Left cardiac atrium (tissue), 4 donors: ENCODE data around the gene SKA3. TPM values are rescaled to one million over a fixed set of nuclear protein-coding genes. Genes with fewer than 3 reads are reported as not detected.
A peak's percentile ranks its signal among the peaks of the same experiment; 100 is the strongest.
"Not testable (repeated sequence)": the region's sequence is repeated elsewhere in the genome, so short reads cannot be mapped to it uniquely, and the experiment has no call there.

ENCODE experiments used
- ATAC-seq, 2 donors: fragments of 200-7000 bp; cut with Tn5 transposase; one replicate each; pipeline ENCODE4 v1.9.1; 2020; ENCODE audit warnings: mild to moderate bottlenecking in 2 of 2, moderate library complexity in 2 of 2
- DNase-seq: peaks from one replicate; pipeline ENCODE4 v3.0.0-alpha.2; 2020
- intact Hi-C, 2 donors: fragments of 100-400 bp; cut with DNase I; formaldehyde crosslinking; loops; one replicate each; pipeline versions ENCODE4 v1.14.1 to v1.15.1; 2022 to 2023
- total RNA-seq, 2 donors: library from RNA; stranded (reverse); fragmentation: NEBNext Ultra II Directional; extraction: Animal tissue kit (Norgen Biotek cat#: 25700); gene quantifications; one replicate each; pipeline ENCODE4 v1.2.1, GENCODE V29; 2021
- donor health status: DM: no; HTN: yes; CAD: no.
- donor health status: DM: no; HTN: yes; CAD: no; lungs with severe emphysema.
- donor health status: DM: yes; HTN: yes; CAD: no.
- donor health status: Dilated cardiomyopathy.

SKA3 gene
- total RNA-seq, 2 donors from 2014 or later = 0.24 to 1.1 TPM

DNA sequence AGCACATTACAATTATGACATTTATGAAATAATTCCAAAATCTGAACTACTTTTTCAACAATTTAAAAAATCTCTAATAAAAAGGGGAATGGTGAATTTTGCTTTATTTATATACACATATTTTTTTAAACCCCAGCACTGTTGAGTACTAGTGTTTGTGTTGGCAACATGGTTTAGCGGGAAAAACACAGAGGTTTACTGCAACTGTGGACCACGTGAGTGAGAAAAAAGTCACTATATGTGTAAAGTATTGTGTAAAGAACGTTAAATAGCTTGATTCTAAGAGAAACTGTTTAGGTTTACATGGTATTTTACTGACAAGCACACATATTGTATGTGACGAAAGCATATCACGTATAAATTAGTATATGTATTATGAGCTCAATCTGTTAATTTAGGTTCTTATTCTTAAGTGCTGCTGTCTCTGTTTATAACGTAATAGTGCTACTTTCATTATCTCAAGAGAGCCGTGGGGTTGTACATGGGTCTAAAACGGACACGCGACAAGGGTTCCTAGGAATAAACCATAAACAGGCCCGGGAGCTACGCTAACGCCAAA is 617 bp downstream of the SKA3 start:
- DNase-seq (no peak), ATAC-seq (no peak)
- intact Hi-C loops = loop anchor here in 1 of 2 donors (10.0 kb wide), 1 partner anchor 231 kb away; no protein-coding TSS in a partner anchor

DNA sequence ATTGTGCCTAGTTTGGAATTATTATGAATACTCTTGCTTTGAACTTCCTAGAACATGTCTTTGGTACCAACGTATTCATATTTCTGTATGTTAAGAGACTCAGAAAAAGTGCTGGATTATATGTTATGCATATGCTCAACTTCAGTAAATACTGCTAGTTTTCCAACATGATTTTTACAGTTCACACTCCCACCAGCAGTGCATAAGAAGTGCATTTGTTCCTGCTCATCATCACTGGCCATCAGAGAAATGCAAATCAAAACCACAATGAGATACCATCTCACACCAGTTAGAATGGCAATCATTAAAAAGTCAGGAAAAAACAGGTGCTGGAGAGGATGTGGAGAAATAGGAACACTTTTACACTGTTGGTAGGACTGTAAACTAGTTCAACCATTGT is 2.6 kb downstream of the SKA3 start:
- intact Hi-C loops = loop anchor here in 1 of 2 donors (10.0 kb wide), 1 partner anchor 229 kb away; no protein-coding TSS in a partner anchor
- not testable (repeated sequence) for DNase-seq, ATAC-seq

DNA sequence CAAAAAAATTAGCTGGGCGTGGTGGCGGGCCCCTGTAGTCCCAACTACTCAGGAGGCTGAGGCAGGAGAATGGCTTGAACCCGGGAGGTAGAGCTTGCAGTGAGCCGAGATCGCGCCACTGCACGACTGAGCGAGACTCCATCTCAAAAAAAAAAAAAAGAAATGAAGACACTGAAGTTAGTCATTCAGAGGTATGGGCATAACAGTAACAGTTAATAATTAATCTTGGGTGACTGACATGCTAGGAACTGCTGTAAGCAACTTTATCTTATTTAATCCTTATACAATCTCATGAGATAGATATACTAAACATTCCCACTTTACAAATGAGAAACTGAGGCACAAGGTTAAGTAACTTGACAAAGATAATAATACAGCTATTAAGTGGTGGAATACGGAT is 4.9 kb downstream of the SKA3 start:
- ATAC-seq (no peak), DNase-seq (no peak)
- intact Hi-C loops = loop anchor here in 1 of 2 donors (10.0 kb wide), 1 partner anchor 227 kb away; no protein-coding TSS in a partner anchor

- DNase-seq, ATAC-seq, intact Hi-C loops: not testable (repeated sequence)
These were observed 10.7 kb downstream of the SKA3 start for GRCh38 chr13:21165606-21166005.

GRCh38 chr13:21164631-21165030 is 11.7 kb downstream of the SKA3 start:
- ATAC-seq = no peak

DNA sequence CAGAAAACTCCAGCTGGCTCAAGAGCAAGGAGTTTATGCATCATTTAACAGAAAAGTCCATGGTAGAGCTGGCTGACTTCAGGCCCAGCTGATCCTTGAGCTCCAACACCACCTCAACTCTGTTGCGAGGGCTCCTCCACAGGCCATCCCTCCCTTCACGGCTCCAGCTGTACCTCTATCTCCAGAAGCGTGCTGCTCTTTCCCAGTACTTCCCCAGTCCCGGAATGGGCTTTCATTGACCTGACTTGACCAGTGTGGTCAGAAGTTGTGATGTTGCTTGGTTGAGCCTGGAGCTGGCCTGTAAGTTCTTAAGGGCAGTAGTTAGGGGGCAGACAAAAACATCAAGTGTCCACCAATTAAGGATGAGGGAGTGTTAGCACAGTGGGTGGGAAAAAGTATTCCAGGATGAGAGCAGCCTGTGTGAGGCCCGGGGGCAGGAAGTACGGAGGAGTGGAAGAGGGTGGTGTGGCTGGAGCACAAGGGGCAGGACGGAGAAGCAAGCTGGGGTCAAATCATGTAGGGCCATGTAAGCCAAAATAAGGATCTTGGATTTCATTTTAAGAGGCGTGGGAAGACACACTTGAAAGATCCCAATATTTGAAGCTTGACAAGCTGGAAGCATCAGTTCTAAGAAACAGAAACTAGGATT is 24.0 kb downstream of the SKA3 start:
- intact Hi-C loops = no loop called here
- DNase-seq (no peak), ATAC-seq (no peak)

More at GRCh38 chr13:21164631-21165030, 11.7 kb downstream of the SKA3 start:
- intact Hi-C loops = no loop called here
- no peak for DNase-seq

- intact Hi-C loops = no loop called here
- no peak for DNase-seq
- no peak for ATAC-seq
These were observed 26.3 kb downstream of the SKA3 start for GRCh38 chr13:21150013-21150412.

DNA sequence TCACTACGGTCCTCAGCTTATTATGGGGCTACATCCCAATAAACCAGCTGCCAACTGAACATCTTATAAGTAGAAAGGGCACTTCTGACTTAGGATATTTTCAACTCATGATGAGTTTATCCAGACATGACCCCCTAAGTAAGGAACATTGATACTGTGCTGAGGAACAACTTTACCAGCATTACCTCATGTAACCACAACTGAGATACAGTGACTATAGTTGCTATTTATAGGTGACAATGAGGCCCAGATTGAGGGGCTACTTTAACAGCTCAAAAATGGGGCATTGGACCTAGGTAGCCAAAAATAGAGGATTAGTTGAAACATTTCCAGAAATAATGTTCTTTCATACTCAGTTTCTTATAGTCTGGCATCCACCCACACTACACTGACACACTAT is 26.8 kb downstream of the SKA3 start:
- peak; percentile 78 to 85 for ATAC-seq
- intact Hi-C loops = no loop called here
- DNase-seq = no peak

GRCh38 chr13:21148557-21149258 is 27.6 kb downstream of the SKA3 start:
- intact Hi-C loops = no loop called here

DNA sequence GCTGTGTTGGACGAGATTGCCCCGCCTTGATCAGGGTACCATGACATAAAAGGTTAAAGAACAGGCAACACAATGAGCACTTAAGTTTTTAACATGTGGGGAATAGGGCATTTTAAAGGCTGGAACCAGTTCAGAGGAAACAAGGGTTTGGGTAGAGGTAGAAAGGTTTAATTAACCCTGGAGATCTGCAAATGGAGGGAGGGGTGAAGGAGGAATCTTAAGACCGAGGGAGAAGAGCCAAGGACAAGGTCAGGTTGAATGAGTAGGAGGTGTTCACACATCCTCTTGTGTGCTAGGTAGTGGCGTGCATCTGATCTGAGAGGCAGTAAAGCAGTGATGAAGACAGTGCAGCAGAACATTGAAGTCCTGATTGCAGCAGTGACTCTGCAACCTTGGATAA is 28.5 kb downstream of the SKA3 start:
- DNase-seq = no peak
- ATAC-seq = no peak
- intact Hi-C loops = no loop called here

More at GRCh38 chr13:21148557-21149258, 27.6 kb downstream of the SKA3 start:
- DNase-seq (no peak), ATAC-seq (no peak)

DNA sequence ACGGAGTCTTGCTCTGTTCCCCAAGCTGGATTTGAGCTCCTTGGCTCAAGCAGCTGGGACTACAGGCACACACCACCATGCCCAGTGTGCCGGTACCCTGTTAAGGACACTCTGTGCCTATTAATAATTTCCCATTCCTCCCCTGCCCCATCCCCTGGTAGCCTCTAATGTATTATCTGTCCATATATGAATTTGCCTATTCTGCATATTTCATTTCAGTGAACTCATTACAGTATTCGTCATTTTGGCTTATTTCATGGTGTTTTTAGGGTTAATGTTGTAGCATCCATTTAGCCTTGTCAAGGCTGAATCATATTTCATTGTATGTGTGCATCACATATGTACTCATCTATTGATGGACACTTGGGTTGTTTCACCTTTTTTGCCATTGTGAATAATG is 33.6 kb downstream of the SKA3 start:
- no peak for ATAC-seq
- intact Hi-C loops = no loop called here
- no peak for DNase-seq

DNA sequence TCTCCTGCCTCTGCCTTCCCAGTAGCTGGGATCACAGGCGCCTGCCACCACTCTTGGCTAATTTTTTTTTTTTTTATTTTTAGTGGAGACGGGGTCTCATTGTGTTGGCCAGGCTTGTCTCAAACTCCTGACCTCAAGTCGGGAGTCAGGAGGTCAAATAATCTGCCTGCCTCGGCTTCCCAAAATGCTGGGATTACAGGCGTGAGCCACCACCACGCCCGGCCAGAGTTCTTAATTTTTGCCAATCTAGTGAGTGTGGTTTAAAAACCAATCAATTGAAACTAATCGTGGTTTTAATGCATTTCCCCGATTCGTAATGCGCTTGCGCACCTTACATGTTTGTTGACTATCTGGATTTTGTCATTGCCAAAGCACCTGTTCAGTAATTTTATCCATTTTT is 37.0 kb downstream of the SKA3 start:
- DNase-seq = no peak
- intact Hi-C loops = no loop called here
- ATAC-seq = no peak

- intact Hi-C loops = no loop called here
- no peak for ATAC-seq
- no peak for DNase-seq
These were observed 37.8 kb downstream of the SKA3 start for GRCh38 chr13:21138561-21138960.

GRCh38 chr13:21137696-21138095 is 38.7 kb downstream of the SKA3 start:
- no peak for ATAC-seq

DNA sequence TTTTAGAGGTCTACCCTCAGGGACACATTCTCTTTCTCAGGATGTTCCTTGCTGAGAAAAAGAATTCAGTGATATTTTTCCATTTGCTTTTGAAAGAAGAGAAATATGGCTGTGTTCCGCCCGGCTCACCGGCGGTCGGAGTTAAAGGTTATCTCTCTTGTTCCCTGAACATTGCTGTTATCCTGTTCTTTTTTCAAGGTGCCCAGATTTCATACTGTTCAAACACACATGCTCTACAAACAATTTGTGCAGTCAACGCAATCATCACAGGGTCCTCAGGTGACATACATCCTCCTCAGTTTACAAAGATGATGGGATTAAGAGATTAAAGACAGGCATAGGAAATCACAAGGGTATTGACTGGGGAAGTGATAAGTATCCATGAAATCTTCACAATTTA is 40.5 kb downstream of the SKA3 start:
- intact Hi-C loops, ATAC-seq, DNase-seq: not testable (repeated sequence)

More at GRCh38 chr13:21137696-21138095, 38.7 kb downstream of the SKA3 start:
- intact Hi-C loops = no loop called here
- DNase-seq = no peak

GRCh38 chr13:21134475-21134874 is 41.9 kb downstream of the SKA3 start:
- intact Hi-C loops = loop anchor here in 1 of 2 donors (5.0 kb wide), 1 partner anchor 192 kb away; no protein-coding TSS in a partner anchor
- DNase-seq = no peak
- no peak for ATAC-seq

- no peak for DNase-seq
- intact Hi-C loops = loop anchor here in 1 of 2 donors (5.0 kb wide), 1 partner anchor 191 kb away; no protein-coding TSS in a partner anchor
- no peak for ATAC-seq
These were observed 43.3 kb downstream of the SKA3 start for GRCh38 chr13:21133077-21133476.

- no peak for ATAC-seq
- intact Hi-C loops = loop anchor here in 1 of 2 donors (5.0 kb wide), 1 partner anchor 188 kb away; no protein-coding TSS in a partner anchor
- DNase-seq = no peak
These were observed 46.2 kb downstream of the SKA3 start for GRCh38 chr13:21130116-21130515.

DNA sequence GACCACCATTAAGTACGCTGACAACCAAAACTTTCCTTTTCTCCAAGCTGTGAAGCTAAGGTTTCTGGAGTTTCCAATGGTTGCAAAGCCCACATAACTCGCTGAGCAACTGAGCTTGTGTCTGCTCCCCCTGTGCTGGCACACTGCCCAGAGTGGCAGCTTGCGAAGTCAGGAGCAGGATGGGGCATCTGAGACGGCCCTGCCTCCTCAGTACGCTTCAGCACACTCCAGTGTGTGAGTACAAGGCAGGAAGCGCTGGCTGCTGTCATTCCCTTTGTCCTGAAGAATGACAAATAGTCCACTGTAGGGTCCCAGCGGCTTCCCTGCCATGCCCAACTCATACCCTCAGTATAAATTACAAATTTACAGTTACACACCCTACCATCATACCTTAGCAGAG is 51.5 kb downstream of the SKA3 start:
- ATAC-seq = no peak
- intact Hi-C loops = no loop called here
- no peak for DNase-seq

GRCh38 chr13:21123956-21124355 is 52.4 kb downstream of the SKA3 start:
- intact Hi-C loops = no loop called here
- ATAC-seq (no peak), DNase-seq (no peak)
